Nephron (organoid): ENCODE data around the gene PIK3CD.

ENCODE experiments used
- H3K27ac Mint-ChIP-seq, 3 experiments: 2 replicates each; pipeline ENCODE4 v1.8.0; 2020; ENCODE audit warnings: mixed read lengths in 3 of 3, mild to moderate bottlenecking in 2 of 3, moderate library complexity in 1 of 3
- H3K27me3 Mint-ChIP-seq: 2 replicates; pipeline ENCODE4 v1.8.0; 2021; ENCODE audit warnings: low read depth, mild to moderate bottlenecking, moderate library complexity, mixed read lengths
- H3K36me3 Mint-ChIP-seq: 2 replicates; pipeline ENCODE4 v1.8.0; 2020; ENCODE audit warnings: low read depth, mixed read lengths
- H3K4me1 Mint-ChIP-seq: 2 replicates; pipeline ENCODE4 v1.8.0; 2020; ENCODE audit warnings: mixed read lengths
- H3K4me3 Mint-ChIP-seq, 3 experiments: 2 replicates each; pipeline ENCODE4 v1.8.0; 2020; ENCODE audit warnings: mild to moderate bottlenecking in 3 of 3, mixed read lengths in 3 of 3, moderate library complexity in 2 of 3
- H3K9me3 Mint-ChIP-seq: 2 replicates; pipeline ENCODE4 v1.8.0; 2020; ENCODE audit warnings: mixed read lengths
- CTCF ChIP-seq, 3 experiments: fragments of 200-600 bp; sonication (generic); IDR thresholded peaks; one replicate each; pipeline ENCODE4 v1.5.0; 2021; ENCODE audit warnings: antibody characterized with exemption in 3 of 3; ENCODE audit not compliant: unreplicated experiment in 3 of 3

PIK3CD gene

GRCh38 chr1:9604836-9605235 is 46.7 kb upstream of the PIK3CD start:
- Mint-ChIP-seq H3K36me3 (peaks cover 1% of the 10 kb centered on the region), H3K4me1 (peaks cover 7% of the 10 kb centered on the region), H3K4me3 (no peak overlapping the region), H3K27me3 (no peaks in the 10 kb centered on the region), H3K27ac (no peak overlapping the region), H3K9me3 (no peaks in the 10 kb centered on the region)
- TF ChIP-seq CTCF (IDR thresholded peaks at IDR 0.05; ENCODE audit: unreplicated experiment in 3 of 3): no peak

- Mint-ChIP-seq H3K4me1 (peaks cover 7% of the 10 kb centered on the region), H3K36me3 (peaks cover 3% of the 10 kb centered on the region), H3K27ac (no peak overlapping the region), H3K27me3 (no peaks in the 10 kb centered on the region), H3K9me3 (no peaks in the 10 kb centered on the region), H3K4me3 (no peak overlapping the region)
- no peak for TF ChIP-seq CTCF (IDR thresholded peaks at IDR 0.05; ENCODE audit: unreplicated experiment in 3 of 3)
Observed at GRCh38 chr1:9605946-9606455, 45.5 kb upstream of the PIK3CD start.

- Mint-ChIP-seq H3K4me1 (peaks cover 7% of the 10 kb centered on the region), H3K4me3 (no peak overlapping the region), H3K9me3 (no peaks in the 10 kb centered on the region), H3K27ac (no peak overlapping the region), H3K27me3 (no peaks in the 10 kb centered on the region), H3K36me3 (peaks cover 5% of the 10 kb centered on the region)
- TF ChIP-seq CTCF (IDR thresholded peaks at IDR 0.05; ENCODE audit: unreplicated experiment in 3 of 3): no peak
Observed at GRCh38 chr1:9606458-9606857, 45.1 kb upstream of the PIK3CD start.

GRCh38 chr1:9606948-9607347 is 44.6 kb upstream of the PIK3CD start:
- no peak overlapping the region for H3K4me3 Mint-ChIP-seq
- no peaks in the 10 kb centered on the region for H3K27me3 Mint-ChIP-seq
- no peaks in the 10 kb centered on the region for H3K9me3 Mint-ChIP-seq
- peaks cover 7% of the 10 kb centered on the region for H3K36me3 Mint-ChIP-seq
- TF ChIP-seq CTCF (IDR thresholded peaks at IDR 0.05; ENCODE audit: unreplicated experiment in 3 of 3): no peak
- peaks cover 7% of the 10 kb centered on the region for H3K4me1 Mint-ChIP-seq
- H3K27ac Mint-ChIP-seq: no peak overlapping the region

GRCh38 chr1:9607352-9607751 is 44.2 kb upstream of the PIK3CD start:
- Mint-ChIP-seq H3K4me3 (no peak overlapping the region), H3K36me3 (peaks cover 7% of the 10 kb centered on the region), H3K27ac (no peak overlapping the region), H3K27me3 (no peaks in the 10 kb centered on the region), H3K4me1 (peaks cover 7% of the 10 kb centered on the region), H3K9me3 (no peaks in the 10 kb centered on the region)
- TF ChIP-seq CTCF (IDR thresholded peaks at IDR 0.05; ENCODE audit: unreplicated experiment in 3 of 3): no peak

DNA sequence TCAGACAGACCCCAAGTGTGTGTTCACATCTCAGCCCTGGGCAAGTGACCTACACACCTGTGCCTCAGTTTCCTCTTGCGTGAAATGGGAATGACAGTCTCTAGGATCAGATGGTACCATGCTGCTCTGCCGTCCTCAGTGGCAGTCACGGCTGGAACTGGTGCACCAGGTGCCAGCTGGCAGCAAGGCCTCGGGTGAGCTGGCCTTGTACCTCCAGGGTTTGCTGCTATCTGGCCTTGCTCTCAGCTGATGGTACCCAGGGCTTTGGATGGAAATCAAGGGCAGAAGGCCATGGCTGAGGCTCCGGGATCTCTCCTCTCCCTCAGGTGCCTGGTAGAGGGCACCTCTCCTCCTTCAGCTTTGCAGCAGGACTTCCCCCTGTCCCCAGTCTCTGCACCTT is 41.5 kb upstream of the PIK3CD start:
- Mint-ChIP-seq H3K4me1 (peaks cover 2% of the 10 kb centered on the region), H3K27me3 (no peaks in the 10 kb centered on the region), H3K9me3 (no peaks in the 10 kb centered on the region), H3K4me3 (no peak overlapping the region), H3K27ac (no peak overlapping the region), H3K36me3 (peaks cover 7% of the 10 kb centered on the region)
- no peak for TF ChIP-seq CTCF (IDR thresholded peaks at IDR 0.05; ENCODE audit: unreplicated experiment in 3 of 3)
